ENCODE measurements around the gene TMC5. TPM values are rescaled to one million over a fixed set of nuclear protein-coding genes. Genes with fewer than 3 reads are reported as not detected.
"Not testable (repeated sequence)": the region's sequence is repeated elsewhere in the genome, so short reads cannot be mapped to it uniquely, and the experiment has no call there.

Gene TMC5
- polyA plus RNA-seq, 1 donor from 2014 or later: not detected

DNA sequence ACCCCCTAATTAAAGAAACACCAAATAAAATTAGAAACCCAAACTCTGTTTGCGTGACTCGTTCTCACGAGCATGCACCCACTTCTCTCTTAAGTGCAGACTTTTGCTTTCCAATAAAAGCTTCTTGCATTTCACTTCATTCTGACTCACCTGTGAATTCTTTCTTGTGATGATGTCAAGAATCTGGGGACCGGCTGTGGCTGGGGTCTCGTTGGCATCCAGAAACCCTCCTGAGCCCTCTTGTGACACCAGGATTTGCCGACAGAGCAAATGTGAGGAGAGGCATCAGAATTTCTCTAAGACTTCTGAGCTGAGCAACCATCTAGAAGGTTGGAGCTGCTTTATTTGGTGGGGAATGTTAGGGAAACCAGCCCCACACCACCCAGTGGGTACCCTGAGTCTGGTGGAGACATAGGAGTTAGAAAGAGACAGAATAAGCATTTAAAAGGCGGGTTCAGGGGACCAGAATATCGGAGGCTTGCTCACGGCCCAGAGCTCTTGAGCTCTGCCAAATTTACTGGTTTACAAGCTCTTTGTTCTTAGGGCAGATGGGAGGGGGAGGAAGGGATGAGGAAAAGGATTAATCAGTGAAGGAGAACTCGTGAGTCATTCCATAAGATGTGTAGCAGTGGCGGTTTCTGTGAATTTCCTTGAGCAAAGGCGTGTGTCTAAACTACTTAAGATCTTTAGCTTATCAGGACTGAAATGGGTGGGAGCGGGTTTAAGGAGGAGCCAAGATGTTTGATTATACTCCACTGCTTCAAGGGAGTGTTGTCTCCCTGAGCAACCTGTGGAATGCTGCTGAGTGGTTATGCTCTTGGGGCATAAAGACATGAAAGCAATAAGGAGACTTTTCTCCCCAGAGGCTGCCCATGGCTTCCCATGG lies 24.2 kb upstream of the TMC5 start:
- TF ChIP-seq EZH2 (IDR thresholded peaks at IDR 0.05; ENCODE audit: borderline replicate concordance, insufficient read depth, low read length, poor library complexity, severe bottlenecking) (no peak), TAF1 (IDR thresholded peaks at IDR 0.05; ENCODE audit: low read depth) (no peak), CTCF (IDR thresholded peaks at IDR 0.05; ENCODE audit: poor library complexity, severe bottlenecking) (no peak), EP300 (conservative IDR thresholded peaks at IDR 0.05; ENCODE audit: poor library complexity, severe bottlenecking) (no peak), MXI1 (conservative IDR thresholded peaks at IDR 0.05; ENCODE audit: poor library complexity, severe bottlenecking) (no peak), SMC3 (conservative IDR thresholded peaks at IDR 0.05; ENCODE audit: poor library complexity) (no peak), RAD21 (conservative IDR thresholded peaks at IDR 0.05) (no peak), POLR2AphosphoS5 (IDR thresholded peaks at IDR 0.05) (no peak)
- TF ChIP-seq, protein P1, sequence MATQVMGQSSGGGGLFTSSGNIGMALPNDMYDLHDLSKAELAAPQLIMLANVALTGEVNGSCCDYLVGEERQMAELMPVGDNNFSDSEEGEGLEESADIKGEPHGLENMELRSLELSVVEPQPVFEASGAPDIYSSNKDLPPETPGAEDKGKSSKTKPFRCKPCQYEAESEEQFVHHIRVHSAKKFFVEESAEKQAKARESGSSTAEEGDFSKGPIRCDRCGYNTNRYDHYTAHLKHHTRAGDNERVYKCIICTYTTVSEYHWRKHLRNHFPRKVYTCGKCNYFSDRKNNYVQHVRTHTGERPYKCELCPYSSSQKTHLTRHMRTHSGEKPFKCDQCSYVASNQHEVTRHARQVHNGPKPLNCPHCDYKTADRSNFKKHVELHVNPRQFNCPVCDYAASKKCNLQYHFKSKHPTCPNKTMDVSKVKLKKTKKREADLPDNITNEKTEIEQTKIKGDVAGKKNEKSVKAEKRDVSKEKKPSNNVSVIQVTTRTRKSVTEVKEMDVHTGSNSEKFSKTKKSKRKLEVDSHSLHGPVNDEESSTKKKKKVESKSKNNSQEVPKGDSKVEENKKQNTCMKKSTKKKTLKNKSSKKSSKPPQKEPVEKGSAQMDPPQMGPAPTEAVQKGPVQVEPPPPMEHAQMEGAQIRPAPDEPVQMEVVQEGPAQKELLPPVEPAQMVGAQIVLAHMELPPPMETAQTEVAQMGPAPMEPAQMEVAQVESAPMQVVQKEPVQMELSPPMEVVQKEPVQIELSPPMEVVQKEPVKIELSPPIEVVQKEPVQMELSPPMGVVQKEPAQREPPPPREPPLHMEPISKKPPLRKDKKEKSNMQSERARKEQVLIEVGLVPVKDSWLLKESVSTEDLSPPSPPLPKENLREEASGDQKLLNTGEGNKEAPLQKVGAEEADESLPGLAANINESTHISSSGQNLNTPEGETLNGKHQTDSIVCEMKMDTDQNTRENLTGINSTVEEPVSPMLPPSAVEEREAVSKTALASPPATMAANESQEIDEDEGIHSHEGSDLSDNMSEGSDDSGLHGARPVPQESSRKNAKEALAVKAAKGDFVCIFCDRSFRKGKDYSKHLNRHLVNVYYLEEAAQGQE (IDR thresholded peaks at IDR 0.05; ENCODE audit: borderline replicate concordance): no peak
- Histone ChIP-seq H3F3A (ENCODE audit: insufficient read depth, low read length, poor library complexity, severe bottlenecking) (no peaks in the 10 kb centered on the region), H3K36me3 (ENCODE audit: insufficient read depth, low read length) (no peaks in the 10 kb centered on the region), H3K4me3 (ENCODE audit: low read length) (no peak overlapping the region), H3K4me2 (ENCODE audit: low read length) (no peak overlapping the region), H3K27ac (ENCODE audit: low read length) (no peak overlapping the region), H3K9me3 (ENCODE audit: low read length) (no peaks in the 10 kb centered on the region), H4K20me1 (ENCODE audit: insufficient read depth) (no peaks in the 10 kb centered on the region), H2AFZ (ENCODE audit: low read depth, low read length) (no peak overlapping the region), H3K9me2 (ENCODE audit: insufficient read depth, low read length) (no peaks in the 10 kb centered on the region), H3K9ac (ENCODE audit: low read length) (no peak overlapping the region), H3K79me2 (replicated peaks; ENCODE audit: insufficient read depth, low read length) (no peaks in the 10 kb centered on the region), H3K27me3 (ENCODE audit: insufficient read depth, low read depth, low read length) (no peaks in the 10 kb centered on the region)

GRCh38 chr16:19395646-19396267 lies 21.9 kb upstream of the TMC5 start:
- not testable (repeated sequence) for H3K36me3 ChIP-seq (ENCODE audit: insufficient read depth, low read length)

More at GRCh38 chr16:19395646-19396267, 21.9 kb upstream of the TMC5 start:
- H3K4me3 ChIP-seq (ENCODE audit: low read length); H3K27me3 ChIP-seq (ENCODE audit: insufficient read depth, low read depth, low read length); H3K27ac ChIP-seq (ENCODE audit: low read length); H2AFZ ChIP-seq (ENCODE audit: low read depth, low read length); H3K9me3 ChIP-seq (ENCODE audit: low read length); H3K4me2 ChIP-seq (ENCODE audit: low read length); H3K9ac ChIP-seq (ENCODE audit: low read length); H3K79me2 ChIP-seq (replicated peaks; ENCODE audit: insufficient read depth, low read length); H3K9me2 ChIP-seq (ENCODE audit: insufficient read depth, low read length); H3F3A ChIP-seq (ENCODE audit: insufficient read depth, low read length, poor library complexity, severe bottlenecking); H4K20me1 ChIP-seq (ENCODE audit: insufficient read depth): not testable (repeated sequence)
